GM21723 (cell line): ENCODE measurements around the gene C1RL.

Experiments
- ATAC-seq: cut with Tn5 transposase; IDR thresholded peaks from one replicate; pipeline ENCODE4 v1.9.1; 2021; ENCODE audit warnings: mild to moderate bottlenecking, moderate library complexity; ENCODE audit not compliant: unreplicated experiment

Gene C1RL

DNA sequence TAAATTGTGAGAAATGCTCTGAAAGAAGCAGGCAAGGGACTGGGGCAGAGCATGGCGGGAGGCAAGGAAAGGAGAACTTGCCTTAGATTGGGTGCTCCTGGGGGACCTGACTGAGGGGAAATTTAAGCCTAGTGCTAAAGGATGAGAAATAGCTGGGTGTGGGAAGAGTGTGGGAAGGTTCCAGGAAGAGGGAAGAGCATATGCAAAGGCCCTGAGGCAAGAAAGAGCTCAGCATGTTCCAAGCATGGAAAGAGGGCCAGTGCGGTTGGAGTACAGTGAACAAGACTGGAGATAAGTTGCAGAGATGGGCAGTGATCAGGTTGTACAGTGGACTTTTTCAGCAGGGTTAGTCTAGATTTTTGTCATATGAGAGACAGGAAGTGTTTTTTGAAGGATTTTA lies 30.2 kb upstream of the C1RL start:
- ATAC-seq = no peak

DNA sequence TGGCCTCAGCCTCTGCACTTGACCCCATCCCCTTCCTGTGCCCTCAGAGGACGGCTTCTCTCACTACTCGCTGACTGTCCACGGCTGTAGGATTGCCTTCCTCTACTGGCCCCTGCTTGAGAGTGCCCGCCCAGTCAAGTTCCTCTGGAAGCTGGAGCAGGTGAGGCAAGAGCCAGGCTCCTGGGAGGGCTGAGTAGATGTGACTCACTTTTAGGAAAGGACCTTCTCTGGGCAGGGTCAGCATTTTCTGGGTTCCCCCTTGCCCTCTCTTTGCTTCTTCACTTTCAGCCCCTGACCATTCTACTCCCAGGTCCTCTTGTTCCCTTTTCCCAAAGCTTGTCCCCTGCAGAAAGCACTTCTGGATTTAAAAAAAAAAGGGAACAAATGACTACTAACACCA lies 28.9 kb upstream of the C1RL start:
- ATAC-seq = no peak

DNA sequence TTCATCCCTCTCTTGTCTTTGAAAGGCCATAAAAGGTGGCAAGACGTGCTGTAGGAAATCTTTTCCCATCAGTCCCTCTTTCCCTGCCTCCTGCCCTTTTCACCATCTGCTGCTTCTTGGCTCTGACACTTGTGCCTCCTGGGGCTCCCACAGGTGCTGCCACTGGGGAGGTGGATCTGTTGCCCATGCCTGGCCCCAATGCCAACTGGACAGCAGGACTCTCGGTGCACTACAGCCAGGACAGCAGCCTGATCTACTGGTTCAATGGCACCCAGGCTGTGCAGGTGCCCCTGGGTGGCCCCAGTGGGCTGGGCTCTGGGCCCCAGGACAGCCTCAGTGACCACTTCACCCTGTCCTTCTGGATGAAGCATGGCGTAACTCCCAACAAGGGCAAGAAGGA lies 27.7 kb upstream of the C1RL start:
- ATAC-seq = no peak

DNA sequence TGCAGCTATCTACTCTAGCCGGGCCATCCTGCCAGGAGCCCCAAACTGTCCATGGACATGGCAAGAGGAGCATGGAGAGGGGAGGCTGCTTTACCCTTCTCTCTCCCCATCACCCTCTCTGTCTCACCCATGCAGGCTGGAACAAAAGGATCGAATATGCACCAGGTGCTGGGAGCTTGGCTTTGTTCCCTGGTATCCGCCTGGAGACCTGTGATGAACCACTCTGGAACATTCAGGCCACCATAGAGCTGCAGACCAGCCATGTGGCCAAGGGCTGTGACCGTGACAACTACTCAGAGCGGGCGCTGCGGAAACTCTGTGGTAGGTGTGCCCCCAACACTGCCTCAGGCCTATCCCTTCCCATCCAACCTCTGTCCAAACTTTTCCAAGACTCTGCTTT lies 27.1 kb upstream of the C1RL start:
- ATAC-seq = no peak

DNA sequence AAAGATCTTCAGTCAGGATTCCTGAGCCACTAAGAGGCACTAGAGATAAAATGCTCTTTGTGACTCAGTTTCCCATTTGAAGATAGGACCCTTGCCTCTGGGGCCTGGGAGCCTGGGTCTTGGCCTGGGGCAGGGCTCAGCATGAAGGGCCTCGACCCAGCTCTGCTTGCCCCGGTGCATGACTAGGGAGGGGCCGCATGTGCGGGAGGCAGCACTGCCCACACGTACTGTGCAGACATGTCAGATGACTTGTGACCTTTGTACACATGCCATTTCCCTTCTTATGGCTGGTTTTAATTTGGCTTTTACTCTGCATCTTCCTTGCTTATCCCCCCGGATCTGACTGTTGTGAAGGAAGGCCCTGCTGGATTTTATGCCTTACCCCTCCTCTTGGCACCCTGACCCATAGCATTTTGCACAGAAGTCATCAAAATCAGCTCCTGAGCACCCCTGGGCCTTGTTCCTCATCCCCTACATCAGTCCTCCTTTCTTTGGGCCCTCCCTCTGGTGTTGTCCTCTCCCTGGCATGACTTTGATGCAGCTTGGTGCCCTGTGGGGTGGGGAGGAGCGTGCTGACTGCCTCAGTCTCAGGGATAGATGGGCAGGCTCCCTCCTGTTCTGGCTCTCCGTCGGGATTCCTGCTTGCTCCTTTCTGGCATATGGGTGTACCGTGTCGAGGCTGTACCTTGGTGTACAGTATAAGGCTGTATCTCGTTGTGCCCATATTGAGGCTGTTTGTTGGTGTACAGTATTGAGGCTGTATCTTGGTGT lies 25.6 kb upstream of the C1RL start:
- ATAC-seq = no peak

DNA sequence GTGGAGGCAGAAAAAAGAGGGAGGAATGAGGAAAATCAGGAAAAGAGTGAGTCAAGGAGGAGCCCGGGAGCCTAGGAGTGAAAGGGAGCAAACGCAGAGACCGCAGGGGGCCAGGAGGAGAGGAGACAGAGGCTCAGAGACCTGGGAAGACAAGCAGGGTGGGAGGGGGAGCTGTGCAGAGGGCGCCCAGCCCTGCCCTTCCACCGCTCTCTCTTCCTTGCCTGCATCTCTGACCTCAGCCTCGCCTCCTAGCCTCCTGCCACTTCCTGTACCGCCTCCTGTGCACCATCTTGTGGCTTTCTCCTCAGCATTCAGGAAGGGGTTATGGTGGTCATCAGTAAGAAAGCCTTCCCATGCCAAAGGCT lies 22.5 kb upstream of the C1RL start:
- no peak for ATAC-seq

DNA sequence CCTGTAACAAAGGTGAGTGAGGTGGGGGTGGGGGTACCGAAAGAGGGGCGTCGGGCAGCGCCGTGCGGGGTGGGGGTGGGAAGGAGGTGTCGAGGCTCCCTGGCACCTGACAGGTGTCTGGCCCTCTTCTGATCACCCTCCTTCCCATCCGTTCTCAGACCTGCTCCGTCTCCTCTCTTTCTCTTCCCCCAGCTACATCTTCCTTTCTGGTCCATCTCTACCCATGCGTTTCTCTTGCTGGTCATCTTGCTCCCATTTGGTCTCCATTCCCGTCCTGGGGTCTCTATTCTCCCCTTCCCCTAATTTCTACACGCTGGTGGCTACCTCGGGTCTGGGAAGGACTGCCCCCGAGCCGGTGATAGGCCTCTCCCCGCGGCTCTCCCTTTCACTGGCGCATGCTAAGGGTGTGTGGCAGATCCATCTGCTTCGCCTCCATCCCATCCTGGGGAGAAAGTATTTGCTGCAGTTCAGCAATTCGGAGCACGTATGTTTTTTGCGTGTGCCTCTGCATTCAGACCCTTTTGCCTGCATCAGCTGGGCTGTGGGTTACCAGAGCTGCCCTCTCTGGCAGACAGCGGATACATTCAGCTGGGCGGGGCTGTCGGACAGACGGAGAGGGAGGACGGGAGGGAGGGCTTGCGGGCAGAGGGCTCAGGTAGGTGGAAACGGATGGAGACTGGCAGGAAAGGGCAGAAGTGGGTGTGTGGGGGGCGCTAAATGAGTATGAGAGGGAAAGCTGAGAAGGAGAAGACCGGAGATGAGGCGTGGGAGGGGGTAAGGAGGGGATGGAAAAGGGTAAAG lies 21.9 kb upstream of the C1RL start:
- ATAC-seq = peak; percentile 47

DNA sequence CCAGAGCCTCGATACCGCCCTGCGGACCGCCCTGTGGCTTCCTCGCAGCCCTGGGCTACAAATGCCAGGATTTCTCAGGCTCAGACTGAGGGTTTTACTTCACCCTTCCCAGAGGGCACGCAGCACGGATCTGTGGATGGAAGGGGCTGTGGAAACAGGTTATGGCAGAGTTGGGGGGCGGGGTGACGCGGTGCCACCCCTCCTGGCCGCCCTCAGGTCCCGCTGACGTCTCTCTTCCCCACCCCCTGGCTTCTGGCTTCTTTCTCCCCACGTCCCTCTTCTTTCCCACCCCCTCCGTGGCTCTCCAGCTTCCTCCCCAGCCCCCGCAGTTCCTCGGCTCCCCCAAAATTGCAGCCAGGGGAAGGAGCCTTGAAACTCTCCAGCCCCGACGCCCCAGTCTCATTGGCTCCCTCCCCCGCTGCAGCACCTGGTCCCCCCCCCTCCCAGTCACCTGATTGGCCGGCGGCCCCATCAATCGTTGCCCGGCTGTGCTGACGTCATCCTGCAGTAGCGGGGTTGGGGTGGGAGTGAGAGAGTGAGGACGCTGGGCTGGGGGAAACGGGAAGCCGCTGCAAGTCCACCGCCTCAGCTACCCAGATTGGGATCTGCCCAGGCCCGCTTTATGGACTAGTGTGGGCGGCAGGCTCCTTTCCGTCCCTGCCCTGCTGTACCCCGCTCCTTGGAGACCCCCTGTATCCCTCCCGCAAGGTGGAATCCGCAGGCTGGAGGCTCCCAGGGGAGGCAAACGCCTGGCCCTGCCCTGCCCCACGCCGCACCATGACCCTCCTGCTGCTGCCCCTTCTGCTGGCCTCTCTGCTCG lies 21.1 kb upstream of the C1RL start, which contains the start of gene CLSTN3:
Gene CLSTN3 (plus strand): TSS at position 500 of the 820 bp plus-strand sequence. CDS start 278 bp downstream, at position 778.
- ATAC-seq = peak; percentile 78

DNA sequence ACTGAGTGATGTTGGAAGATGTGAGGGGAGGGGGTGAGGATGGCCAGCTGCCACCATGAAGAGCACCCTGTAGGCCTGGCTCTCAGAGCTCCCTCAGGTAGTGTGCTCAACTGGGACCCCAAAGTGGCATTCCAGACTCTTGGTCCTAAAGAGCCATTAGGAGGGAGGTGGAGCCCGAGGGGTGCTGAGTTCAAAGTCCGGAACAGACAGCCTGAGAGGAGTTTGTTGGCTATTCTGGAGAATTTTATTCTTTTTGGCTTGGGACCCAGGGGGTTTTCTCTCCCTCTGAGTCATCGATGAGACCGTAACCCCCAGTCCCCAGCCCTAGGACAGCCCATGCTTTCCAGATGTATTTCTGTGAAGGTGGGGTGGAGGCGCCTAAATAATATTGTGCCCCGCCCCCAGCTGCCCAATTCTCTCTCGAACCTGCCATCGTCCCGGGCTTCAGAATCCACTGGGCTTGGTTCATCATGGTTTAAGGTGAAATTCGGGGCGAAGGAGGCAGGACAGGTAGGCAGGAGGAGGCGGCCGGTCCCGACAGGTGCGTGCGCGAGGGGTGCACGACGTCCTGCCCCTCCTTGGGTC lies 20.4 kb upstream of the C1RL start:
- no peak for ATAC-seq

DNA sequence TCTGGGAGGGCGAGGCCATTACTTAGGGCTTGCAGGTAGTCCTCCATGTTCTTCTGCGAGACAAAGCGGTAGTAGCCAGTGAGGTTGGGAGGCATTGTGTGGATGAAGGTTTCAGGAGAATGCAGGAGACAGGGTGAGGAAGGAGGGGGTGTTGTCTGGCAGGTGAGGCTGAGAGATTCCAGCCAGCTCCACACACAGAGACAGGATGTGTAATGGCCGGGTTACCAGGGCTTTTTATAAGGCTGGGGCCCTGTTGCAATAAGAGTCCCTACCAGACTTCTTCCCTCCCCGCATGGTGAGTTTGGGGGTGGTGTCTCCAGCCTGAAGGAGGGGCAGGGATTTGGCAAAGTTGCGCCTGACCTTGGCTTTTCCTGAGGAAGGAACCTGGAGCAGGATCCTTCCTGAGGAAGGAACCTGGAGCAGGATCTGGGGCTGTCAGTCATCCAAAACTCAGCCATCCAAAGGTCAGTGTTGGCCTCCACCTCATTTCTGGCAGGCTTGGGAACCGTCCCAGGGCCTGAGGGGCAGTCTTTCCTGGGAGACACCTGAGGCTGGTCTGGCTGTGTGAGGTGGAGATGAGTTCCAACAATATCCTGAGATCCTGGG lies 19.8 kb upstream of the C1RL start, which contains the start of gene RBP5:
Gene RBP5 (minus strand): TSS at position 209 of the 606 bp plus-strand sequence. CDS start 114 bp downstream, at position 95.
- ATAC-seq = no peak

DNA sequence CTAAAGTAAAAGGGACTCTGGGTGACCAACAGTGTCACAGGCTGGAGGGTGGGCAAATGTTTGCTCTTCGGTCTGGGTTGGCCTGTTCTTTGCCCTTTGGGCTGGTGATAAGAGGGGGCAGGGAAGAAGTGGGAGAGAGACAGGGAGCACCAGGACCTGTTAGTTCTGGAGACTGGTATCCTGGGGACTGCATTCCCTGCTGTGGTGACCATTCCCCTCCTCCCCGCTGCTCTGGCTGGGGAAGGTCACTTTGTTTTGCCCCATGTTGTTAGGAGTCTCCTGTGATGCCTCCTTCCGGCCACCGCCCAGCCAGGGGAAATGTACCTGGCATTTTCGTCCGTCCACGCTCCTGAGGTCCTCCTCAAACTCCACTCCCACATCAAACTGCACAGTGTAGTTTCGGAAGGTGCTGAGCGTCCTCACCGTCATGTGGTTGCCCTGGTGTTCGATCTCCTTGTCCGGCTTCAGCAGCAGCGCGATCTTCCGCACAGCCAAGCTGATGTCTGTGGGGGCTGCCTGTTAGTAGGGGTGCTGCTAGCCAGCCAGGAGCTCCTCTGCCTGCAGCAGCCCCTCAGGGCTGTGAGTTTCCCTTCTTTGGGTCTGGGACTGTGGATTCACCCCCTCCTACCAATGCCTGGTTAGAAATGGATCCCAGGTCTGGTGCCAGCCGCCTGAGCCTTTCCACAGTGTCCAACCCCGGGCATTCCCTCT lies 19.1 kb upstream of the C1RL start:
- ATAC-seq = no peak

DNA sequence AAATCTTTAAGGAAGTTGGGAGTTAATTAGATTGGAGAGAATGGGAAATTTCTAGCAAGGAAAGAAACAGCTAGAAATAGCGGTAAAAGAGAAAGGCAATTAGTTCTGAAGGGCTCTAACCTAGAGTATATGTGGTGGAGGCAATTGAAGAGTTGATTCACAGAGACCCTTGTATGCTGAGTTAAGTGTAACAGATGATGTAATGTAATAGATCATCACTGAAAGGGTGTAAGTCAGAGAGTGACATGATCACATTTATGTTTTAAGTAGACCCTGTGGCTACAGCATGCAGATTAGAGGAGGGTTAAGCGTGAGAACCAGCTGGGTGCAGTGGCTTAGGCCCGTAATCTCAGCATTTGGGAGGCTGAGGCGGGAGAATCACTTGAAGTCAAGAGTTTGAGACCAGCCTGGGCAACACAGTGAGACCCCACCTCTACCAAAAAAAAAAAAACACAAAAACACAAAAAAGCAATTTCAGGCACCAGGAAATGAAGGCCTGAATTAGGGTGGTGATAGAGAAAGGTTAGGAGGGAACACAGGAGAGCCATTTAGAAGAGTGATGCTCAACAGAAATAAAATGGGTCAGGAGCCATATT lies 16.7 kb upstream of the C1RL start:
- ATAC-seq = no peak

DNA sequence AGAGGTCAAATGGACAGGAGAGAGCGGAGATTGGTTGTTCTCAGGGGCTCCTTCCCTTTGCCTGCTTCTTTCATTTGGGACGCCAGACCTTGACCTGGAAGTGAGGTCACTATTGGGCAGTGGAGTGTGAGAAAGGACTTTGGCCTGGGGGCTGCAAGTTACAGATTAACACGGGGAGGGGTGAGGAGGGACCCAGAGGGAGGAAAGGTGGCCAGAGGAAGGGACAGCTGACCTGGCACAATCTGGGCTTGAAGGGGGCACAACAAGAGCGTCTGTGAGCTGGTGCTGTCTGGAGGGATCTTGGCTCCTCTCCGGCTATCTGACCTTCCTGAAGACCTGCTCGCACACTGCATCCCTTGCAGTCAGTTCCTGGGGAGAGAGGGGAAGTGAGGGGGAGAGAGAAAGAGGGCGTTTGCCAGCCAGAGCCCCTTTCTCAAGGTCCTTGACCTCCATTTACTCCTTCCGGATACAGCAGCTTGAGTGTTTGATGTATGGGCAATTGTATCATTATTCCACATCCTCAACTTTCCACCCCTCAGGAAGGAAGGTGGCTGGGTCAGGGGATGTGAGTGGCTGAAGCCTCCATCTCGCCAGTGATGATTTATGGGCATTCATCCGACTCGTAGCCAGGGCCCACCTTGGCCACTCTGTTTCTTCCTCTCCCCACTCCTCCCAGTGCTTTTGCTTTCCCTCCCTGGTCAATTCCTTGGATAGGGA lies 14.9 kb upstream of the C1RL start:
- no peak for ATAC-seq

DNA sequence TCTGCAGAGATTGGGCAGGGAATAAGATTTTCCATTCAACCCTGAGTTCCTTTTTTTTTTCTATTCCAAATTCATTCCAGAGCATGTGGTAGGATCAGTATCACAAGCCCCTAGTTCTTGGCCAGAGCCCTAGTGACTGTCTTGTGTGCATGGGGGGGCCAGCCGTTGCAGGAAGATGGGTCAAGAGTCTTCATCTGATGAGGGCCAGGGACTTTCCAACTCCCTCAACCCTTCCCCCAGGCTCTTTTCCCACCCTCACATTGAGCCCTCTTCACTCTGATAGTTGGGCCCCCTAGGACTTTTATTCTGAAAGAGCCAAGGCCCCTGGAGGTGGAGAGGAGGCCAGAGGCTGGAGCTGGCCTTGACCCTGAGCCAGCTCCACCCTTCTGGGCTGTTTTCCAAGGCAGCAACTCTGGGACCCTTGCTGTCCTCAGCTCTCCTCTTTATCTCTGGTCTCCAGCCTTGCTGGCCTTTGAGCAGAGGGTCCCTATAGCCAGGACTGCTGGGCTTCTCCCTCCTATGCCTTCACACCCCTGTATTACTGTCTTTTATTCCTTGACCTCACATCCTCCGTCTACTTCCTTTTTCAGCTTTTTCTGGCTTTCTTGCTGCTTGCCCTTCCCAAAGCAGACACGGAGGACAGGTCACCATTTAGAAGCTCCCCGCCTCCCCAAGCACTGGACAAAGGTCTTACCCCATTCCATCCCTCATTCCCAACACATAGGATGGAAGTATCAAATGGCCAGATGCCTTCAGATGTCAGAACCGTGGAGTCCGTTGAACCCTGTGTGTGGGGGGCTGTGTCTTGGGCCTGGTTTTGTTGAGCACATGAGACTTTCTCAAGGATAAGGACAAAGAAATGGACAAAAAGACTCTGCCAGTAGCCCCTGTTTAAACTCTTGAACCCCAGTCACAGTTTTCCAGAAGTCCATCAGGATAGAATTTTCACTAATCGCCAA lies 14.1 kb upstream of the C1RL start:
- ATAC-seq = no peak

DNA sequence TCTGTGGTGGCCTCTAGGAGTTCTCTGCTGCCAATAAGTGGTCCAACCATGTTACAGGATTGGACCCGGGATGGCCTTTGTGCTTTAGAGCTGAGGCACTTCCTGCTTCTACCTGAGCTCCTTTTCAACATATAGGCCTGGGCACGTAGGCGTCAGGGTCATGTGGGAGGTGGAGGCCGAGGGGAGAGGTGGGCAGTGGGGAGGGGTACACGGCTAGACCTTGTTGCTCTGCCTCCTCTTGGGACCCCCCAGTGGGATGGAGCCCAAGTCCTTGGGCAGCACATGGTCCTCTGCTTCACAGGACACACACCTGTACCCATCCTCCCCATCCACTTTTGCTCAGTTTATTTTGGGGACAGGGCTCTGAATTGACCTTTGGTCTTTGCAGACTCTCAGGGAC lies 12.3 kb upstream of the C1RL start:
- no peak for ATAC-seq

DNA sequence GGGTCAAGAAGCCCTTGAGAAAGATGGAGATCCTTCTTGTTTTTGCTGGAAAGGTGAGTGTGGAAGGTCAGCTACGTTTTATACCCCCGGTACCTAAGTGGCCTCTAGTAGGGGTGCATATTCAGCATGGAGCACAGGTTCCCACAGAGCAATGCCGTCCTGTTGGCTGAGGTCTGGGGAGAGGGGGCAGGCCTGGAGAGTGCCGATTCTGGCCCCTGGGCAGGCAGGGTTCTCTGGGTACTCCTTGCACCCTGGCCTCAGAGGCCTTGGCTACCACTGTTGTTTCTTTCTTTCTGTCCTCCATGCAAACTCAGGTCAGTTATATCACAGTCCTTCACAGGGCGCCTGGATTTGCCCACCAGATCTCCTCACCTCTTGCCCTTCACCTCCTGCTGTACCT lies 11.2 kb upstream of the C1RL start:
- ATAC-seq = no peak

DNA sequence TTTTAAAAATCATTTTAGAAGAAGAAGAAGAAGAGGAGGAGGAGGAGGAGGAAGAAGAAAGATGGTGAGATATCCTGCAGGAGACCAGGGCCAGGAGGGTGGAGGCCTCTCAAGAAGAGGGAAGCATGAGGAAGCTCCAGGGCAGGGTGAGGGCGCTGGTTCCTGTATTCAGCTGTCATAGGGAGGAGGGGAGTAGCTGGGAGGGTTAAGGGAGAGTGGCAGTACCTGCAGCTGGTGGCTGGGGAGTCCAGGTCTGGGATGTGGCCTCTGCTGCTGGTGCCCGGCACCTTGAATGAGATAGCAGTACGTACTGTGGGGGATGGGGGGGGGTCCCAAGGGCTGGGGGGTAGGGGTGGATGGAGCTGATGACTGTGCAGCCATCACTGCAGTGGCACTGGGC lies 9.9 kb upstream of the C1RL start:
- ATAC-seq = no peak

DNA sequence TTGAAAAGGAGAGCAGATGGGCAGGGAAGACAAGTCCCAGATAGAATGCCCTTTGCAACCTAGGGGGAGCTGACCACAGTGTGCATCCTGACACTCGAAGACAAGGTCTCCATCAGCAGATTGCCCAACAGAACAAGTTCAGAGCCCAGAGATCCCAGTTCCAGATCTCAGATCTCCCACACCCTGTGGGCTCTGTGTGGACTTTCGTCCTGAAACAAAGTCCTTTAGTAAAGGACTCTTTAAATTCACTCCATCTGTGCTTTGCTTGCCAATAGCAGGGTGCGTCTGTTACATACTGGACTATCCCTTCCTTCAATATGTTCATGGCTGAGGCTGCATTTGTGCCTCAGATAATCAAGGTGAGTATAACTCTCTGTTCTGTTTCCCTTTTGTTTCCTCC lies 8.7 kb upstream of the C1RL start:
- ATAC-seq = no peak
